Adrenal gland (tissue), 12 donors: ENCODE data around the gene HBA1. TPM values are rescaled to one million over a fixed set of nuclear protein-coding genes. Genes with fewer than 3 reads are reported as not detected.
A peak's percentile ranks its signal among the peaks of the same experiment; 100 is the strongest.

ENCODE experiments used
- DNase-seq, 7 donors: peaks; one replicate each; pipeline ENCODE4 v3.0.0-alpha.2; 2019 to 2020
- H3K27ac ChIP-seq, 5 donors: fragments of 200-600 bp; sonication (generic) in 4 of 5; 1 replicate in 3 of 5; 2 replicates in 2 of 5; pipeline versions ENCODE4 v1.5.1 to v1.8.0; 2016 to 2020; ENCODE audit warnings: mild to moderate bottlenecking in 1 of 5
- H3K27me3 ChIP-seq: fragments of 200-600 bp; 2 replicates; pipeline ENCODE4 v1.8.0; 2021
- H3K36me3 ChIP-seq, 2 donors: fragments of 200-600 bp; replicated peaks in 1 of 2; 1 replicate in 1 of 2; 2 replicates in 1 of 2; pipeline versions ENCODE4 v1.5.1 to v1.8.0; 2018 to 2022
- H3K4me1 ChIP-seq, 2 donors: fragments of 200-600 bp; replicated peaks in 1 of 2; 1 replicate in 1 of 2; 2 replicates in 1 of 2; pipeline versions ENCODE4 v1.5.1 to v1.8.0; 2018 to 2021
- H3K4me3 ChIP-seq, 4 donors: fragments of 200-600 bp; sonication (generic) in 3 of 4; one replicate each; pipeline ENCODE4 v1.5.1; 2016 to 2018
- H3K9me3 ChIP-seq, 3 donors: fragments of 200-600 bp; sonication (generic) in 1 of 3; replicated peaks in 1 of 3; 1 replicate in 2 of 3; 2 replicates in 1 of 3; pipeline versions ENCODE4 v1.5.1 to v1.8.0; 2016 to 2021
- CTCF ChIP-seq, 6 experiments: fragments of 450-650 bp in 4 of 6; fragments of 200-600 bp in 2 of 6; sonication (generic) in 1 of 6; IDR thresholded peaks; 1 replicate in 5 of 6; 2 replicates in 1 of 6; pipeline versions ENCODE4 v1.5.1 to v1.8.0; 2016 to 2021; ENCODE audit warnings: antibody characterized with exemption in 6 of 6, mild to moderate bottlenecking in 2 of 6, moderate library complexity in 1 of 6
- POLR2A ChIP-seq, 2 donors: fragments of 450-650 bp; IDR thresholded peaks; one replicate each; pipeline ENCODE4 v1.6.1; 2017; ENCODE audit warnings: antibody characterized with exemption in 2 of 2, mild to moderate bottlenecking in 2 of 2, moderate library complexity in 1 of 2
- WGBS, 4 donors: extraction: QIAGEN DNeasy Blood & Tissue Kit in 2 of 4; methylation state at CpG; one replicate each; pipeline versions ENCODE4 v1.1.5 to v1.1.7; 2013 to 2017; 5-methylcytosine and 5-hydroxymethylcytosine counted together
- intact Hi-C, 2 donors: fragments of 100-400 bp; cut with DNase I; formaldehyde crosslinking; loops; one replicate each; pipeline versions ENCODE4 v1.14.1 to v1.15.0; 2022 to 2023
- polyA plus RNA-seq, 3 donors: library from polyadenylated mRNA; stranded (reverse); fragments of 200-250 nt in 2 of 3; fragments of 350-450 nt in 1 of 3; fragmentation: Illumina TruSeq in 1 of 3; extraction: RNeasy Lipid Tissue Mini Kit (QIAGEN cat#74804) in 1 of 3; gene quantifications; one replicate each; pipeline ENCODE4 v1.2.3, GENCODE V29; 2013 to 2014
- total RNA-seq, 9 donors: library from RNA; depleted of rRNA in 4 of 9; stranded (reverse); fragments of >200 nt in 4 of 9; fragments of 120-200 nt in 1 of 9; fragmentation: NEBNext Ultra II Directional in 1 of 9; extraction: Animal tissue kit (Norgen Biotek cat#: 25700) in 1 of 9; gene quantifications; one replicate each; pipeline versions ENCODE4 v1.1.0 to v1.2.4, GENCODE V29; 2013 to 2023
- donor health status: healthy with polysubstance abuse.
- donor health status: Bipolar disorder and iron deficiency.
- donor health status: DM: yes; HTN: yes; CAD: no.
- donor health status: DM: no; HTN: no; CAD: no.
- donor health status: DM: no; HTN: no; CAD: no.
- donor health status: DM: yes; HTN: yes; CAD: no.

The HBA1 gene
- total and polyA plus RNA-seq, 12 donors, result 12.7 to 742 (median 25.2) TPM; not detected in 4

- intact Hi-C loops, result loop anchor here in 1 of 2 donors (5.0 kb wide), 1 partner anchor 74 kb away; no protein-coding TSS in a partner anchor
- H3K27ac ChIP-seq, result no peak overlapping the region
- DNase-seq, result peak in 6 of 7 donors; percentile 22 to 78 (median 65)
Observed at GRCh38 chr16:180681-181564, 4.4 kb downstream of the HBA1 start.

GRCh38 chr16:181565-182021, 5.1 kb downstream of the HBA1 start:
- DNase-seq, result peak in 3 of 7 donors; percentile 78 to 85 (median 80)
- WGBS, 4 donors, result 7 to 24% (median 8%) methylated on average over 4 to 22 of the region's 22 CpGs; no CpG with 5 or more reads in 1 of the 4 donors

More at GRCh38 chr16:180681-181564, 4.4 kb downstream of the HBA1 start:
- Histone ChIP-seq H3K4me1 (peaks cover 5 to 17% of the 10 kb centered on the region in 2 donors), H3K4me3 (peak overlapping the region in 1 of 4 donors; percentile 33), H3K27me3 (peaks cover 41% of the 10 kb centered on the region), H3K9me3 (no peaks in the 10 kb centered on the region), H3K36me3 (no peaks in the 10 kb centered on the region)
- 1 to 3% (median 2%) methylated on average over 13 to 89 of the region's 89 CpGs for WGBS, 4 donors
- no peak for TF ChIP-seq CTCF (IDR thresholded peaks at IDR 0.05)
- peak in 1 of 2 donors; percentile 7 for TF ChIP-seq POLR2A (IDR thresholded peaks at IDR 0.05)

GRCh38 chr16:183005-183404, 6.5 kb downstream of the HBA1 start:
- Histone ChIP-seq H3K4me1 (peaks cover 5 to 17% of the 10 kb centered on the region in 2 donors), H3K9me3 (no peaks in the 10 kb centered on the region), H3K36me3 (peaks cover 0 to 9% of the 10 kb centered on the region in 2 donors), H3K27me3 (peaks cover 30% of the 10 kb centered on the region), H3K4me3 (no peak overlapping the region), H3K27ac (no peak overlapping the region)
- WGBS, 4 donors, result 64 to 75% (median 70%) methylated on average over 6 to 7 of the region's 7 CpGs
- TF ChIP-seq CTCF (IDR thresholded peaks at IDR 0.05) (no peak), POLR2A (IDR thresholded peaks at IDR 0.05) (no peak)
- intact Hi-C loops, result loop anchor here in 1 of 2 donors (5.0 kb wide), 1 partner anchor 76 kb away; no protein-coding TSS in a partner anchor
- no peak for DNase-seq

More at GRCh38 chr16:181565-182021, 5.1 kb downstream of the HBA1 start:
- Histone ChIP-seq H3K27me3 (peaks cover 41% of the 10 kb centered on the region), H3K4me3 (no peak overlapping the region), H3K4me1 (peaks cover 5 to 17% of the 10 kb centered on the region in 2 donors), H3K27ac (no peak overlapping the region), H3K36me3 (no peaks in the 10 kb centered on the region), H3K9me3 (no peaks in the 10 kb centered on the region)
- intact Hi-C loops, result loop anchor here in 1 of 2 donors (5.0 kb wide), 1 partner anchor 74 kb away; no protein-coding TSS in a partner anchor
- peak; percentile 81 to 96 (median 90) for TF ChIP-seq CTCF (IDR thresholded peaks at IDR 0.05)
- TF ChIP-seq POLR2A (IDR thresholded peaks at IDR 0.05), result no peak

GRCh38 chr16:185213-185612, 8.7 kb downstream of the HBA1 start:
- no peak overlapping the region for H3K4me3 ChIP-seq
- peaks cover 5 to 13% of the 10 kb centered on the region in 2 donors for H3K4me1 ChIP-seq
- TF ChIP-seq CTCF (IDR thresholded peaks at IDR 0.05) (no peak), POLR2A (IDR thresholded peaks at IDR 0.05) (no peak)
- intact Hi-C loops, result loop anchor here in 1 of 2 donors (5.0 kb wide), 1 partner anchor 78 kb away; no protein-coding TSS in a partner anchor
- no peaks in the 10 kb centered on the region for H3K9me3 ChIP-seq
- DNase-seq, result no peak
- 75 to 91% (median 87%) methylated on average over 12 to 13 of the region's 13 CpGs for WGBS, 4 donors
- H3K36me3 ChIP-seq, result peaks cover 0 to 31% of the 10 kb centered on the region in 2 donors
- peaks cover 8% of the 10 kb centered on the region for H3K27me3 ChIP-seq
- no peak overlapping the region for H3K27ac ChIP-seq
